Stomach (tissue), 4 donors: ENCODE results near the gene MZB1.

Experiments
- CTCF ChIP-seq, 7 experiments: fragments of 450-650 bp in 4 of 7; fragments of 200-600 bp in 3 of 7; sonication (generic) in 3 of 7; IDR thresholded peaks; one replicate each; pipeline ENCODE4 v1.5.1; 2016 to 2019; ENCODE audit warnings: antibody characterized with exemption in 7 of 7, control low read depth in 2 of 7, mild to moderate bottlenecking in 1 of 7
- POLR2A ChIP-seq, 4 donors: fragments of 450-650 bp; IDR thresholded peaks; one replicate each; pipeline ENCODE4 v1.6.1; 2016; ENCODE audit warnings: antibody characterized with exemption in 4 of 4, control low read depth in 2 of 4, mild to moderate bottlenecking in 1 of 4, moderate library complexity in 1 of 4
- POLR2AphosphoS5 ChIP-seq, 3 donors: sonication (generic); formaldehyde crosslinking; IDR thresholded peaks; one replicate each; pipeline ENCODE4 v1.6.1; 2016; ENCODE audit warnings: antibody characterized with exemption in 3 of 3

- TF ChIP-seq CTCF (IDR thresholded peaks at IDR 0.05), result peak in 5 of 7 experiments; percentile 13 to 40 (median 31)
- no peak for TF ChIP-seq POLR2A (IDR thresholded peaks at IDR 0.05)
- no peak for TF ChIP-seq POLR2AphosphoS5 (IDR thresholded peaks at IDR 0.05)
These were observed 4.4 kb downstream of the MZB1 start for GRCh38 chr5:139385061-139386049.
